ENCODE measurements around the gene RHOD. TPM values are rescaled to one million over a fixed set of nuclear protein-coding genes. Genes with fewer than 3 reads are reported as not detected.

Gene RHOD
- total RNA-seq, 1 experiment from 2014 or later, result 13.1 TPM

DNA sequence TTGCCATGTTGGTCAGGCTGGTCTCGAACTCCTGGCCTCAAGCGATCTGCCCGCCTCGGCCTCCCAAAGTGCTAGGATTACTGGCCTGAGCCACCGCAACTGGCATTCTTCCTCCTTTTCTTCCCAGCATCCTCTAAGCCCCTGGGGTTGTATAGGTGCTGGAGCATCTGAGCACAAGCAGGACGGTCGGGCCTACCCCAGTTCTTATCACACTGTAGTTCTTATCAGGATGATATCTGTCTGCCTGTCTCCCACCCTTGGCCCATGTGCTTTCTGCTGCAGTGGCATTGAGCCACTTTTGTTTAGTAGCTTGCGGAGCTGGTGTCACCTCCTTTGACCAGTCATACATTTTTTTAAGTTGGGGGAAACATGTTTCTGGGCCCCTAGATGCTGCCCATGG lies 1.9 kb downstream of the RHOD start:
- Mint-ChIP-seq H3K9me3 (no peaks in the 10 kb centered on the region), H3K27me3 (ENCODE audit: low read depth) (no peaks in the 10 kb centered on the region; the same call in 1 of the 2 replicates), H3K27ac (no peak overlapping the region), H3K36me3 (no peaks in the 10 kb centered on the region), H3K4me1 (peaks cover 23% of the 10 kb centered on the region), H3K4me3 (no peak overlapping the region)
- TF ChIP-seq CREM (CRISPR knock-in tag; IDR thresholded peaks at IDR 0.05) (no peak), CBFB (CRISPR knock-in tag; IDR thresholded peaks at IDR 0.05; ENCODE audit: low read depth) (no peak), KAT7 (CRISPR knock-in tag; IDR thresholded peaks at IDR 0.05; ENCODE audit: borderline replicate concordance) (no peak), NR3C1 (CRISPR knock-in tag; conservative IDR thresholded peaks at IDR 0.05; ENCODE audit: low read depth) (no peak), ZNF396 (CRISPR knock-in tag; IDR thresholded peaks at IDR 0.05; ENCODE audit: borderline replicate concordance) (no peak), ZNF121 (CRISPR knock-in tag; IDR thresholded peaks at IDR 0.05) (no peak), ZBTB21 (CRISPR knock-in tag; IDR thresholded peaks at IDR 0.05; ENCODE audit: borderline replicate concordance) (no peak)
- TF ChIP-seq, protein P1, sequence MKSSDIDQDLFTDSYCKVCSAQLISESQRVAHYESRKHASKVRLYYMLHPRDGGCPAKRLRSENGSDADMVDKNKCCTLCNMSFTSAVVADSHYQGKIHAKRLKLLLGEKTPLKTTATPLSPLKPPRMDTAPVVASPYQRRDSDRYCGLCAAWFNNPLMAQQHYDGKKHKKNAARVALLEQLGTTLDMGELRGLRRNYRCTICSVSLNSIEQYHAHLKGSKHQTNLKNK (CRISPR knock-in tag; IDR thresholded peaks at IDR 0.05), result no peak
- ChIA-PET POLR2A (no interaction called here), CTCF (no interaction called here)
- DNase-seq (ENCODE audit: low spot score) (no peak), ATAC-seq (no peak)

DNA sequence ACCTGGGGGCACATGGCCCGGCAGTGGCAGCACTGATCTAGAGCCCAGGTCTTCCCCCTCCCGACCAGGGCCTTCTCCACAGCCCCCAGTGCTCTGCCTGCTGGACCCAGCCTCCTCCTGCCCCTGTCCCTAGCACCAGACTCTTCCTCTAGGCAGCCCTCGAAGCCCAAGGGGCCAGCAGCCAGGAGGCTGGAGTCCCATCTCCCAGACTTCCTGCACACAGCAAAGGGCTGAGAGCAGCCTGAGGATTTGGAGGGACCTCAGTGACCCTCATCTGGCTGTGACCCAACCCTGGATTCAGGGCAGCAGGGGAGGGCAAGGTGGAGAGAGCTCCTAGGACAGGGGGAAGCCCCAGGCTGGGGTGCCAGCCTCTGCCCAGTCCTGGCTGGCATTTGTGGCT lies 3.0 kb downstream of the RHOD start:
- ChIA-PET POLR2A (no interaction called here), CTCF (no interaction called here)
- TF ChIP-seq CREB1 (CRISPR knock-in tag; IDR thresholded peaks at IDR 0.05), result no peak
- no peak for TF ChIP-seq FOXP1 (CRISPR knock-in tag; IDR thresholded peaks at IDR 0.05; ENCODE audit: borderline replicate concordance)
- TF ChIP-seq, protein P2, sequence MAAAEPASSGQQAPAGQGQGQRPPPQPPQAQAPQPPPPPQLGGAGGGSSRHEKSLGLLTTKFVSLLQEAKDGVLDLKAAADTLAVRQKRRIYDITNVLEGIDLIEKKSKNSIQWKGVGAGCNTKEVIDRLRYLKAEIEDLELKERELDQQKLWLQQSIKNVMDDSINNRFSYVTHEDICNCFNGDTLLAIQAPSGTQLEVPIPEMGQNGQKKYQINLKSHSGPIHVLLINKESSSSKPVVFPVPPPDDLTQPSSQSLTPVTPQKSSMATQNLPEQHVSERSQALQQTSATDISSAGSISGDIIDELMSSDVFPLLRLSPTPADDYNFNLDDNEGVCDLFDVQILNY (CRISPR knock-in tag; IDR thresholded peaks at IDR 0.05), result no peak
- TF ChIP-seq GTF2I (CRISPR knock-in tag; conservative IDR thresholded peaks at IDR 0.05), result no peak
- TF ChIP-seq OVOL2 (CRISPR knock-in tag; IDR thresholded peaks at IDR 0.05; ENCODE audit: borderline replicate concordance), result no peak
- TF ChIP-seq TEAD1 (CRISPR knock-in tag; IDR thresholded peaks at IDR 0.05), result no peak
- no peak for TF ChIP-seq FOXJ3 (CRISPR knock-in tag; IDR thresholded peaks at IDR 0.05; ENCODE audit: borderline replicate concordance)
- TF ChIP-seq NR3C1 (CRISPR knock-in tag; conservative IDR thresholded peaks at IDR 0.05; ENCODE audit: low read depth), result no peak
- TF ChIP-seq, protein P3, sequence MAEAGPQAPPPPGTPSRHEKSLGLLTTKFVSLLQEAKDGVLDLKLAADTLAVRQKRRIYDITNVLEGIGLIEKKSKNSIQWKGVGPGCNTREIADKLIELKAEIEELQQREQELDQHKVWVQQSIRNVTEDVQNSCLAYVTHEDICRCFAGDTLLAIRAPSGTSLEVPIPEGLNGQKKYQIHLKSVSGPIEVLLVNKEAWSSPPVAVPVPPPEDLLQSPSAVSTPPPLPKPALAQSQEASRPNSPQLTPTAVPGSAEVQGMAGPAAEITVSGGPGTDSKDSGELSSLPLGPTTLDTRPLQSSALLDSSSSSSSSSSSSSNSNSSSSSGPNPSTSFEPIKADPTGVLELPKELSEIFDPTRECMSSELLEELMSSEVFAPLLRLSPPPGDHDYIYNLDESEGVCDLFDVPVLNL (CRISPR knock-in tag; IDR thresholded peaks at IDR 0.05; ENCODE audit: borderline replicate concordance, low read depth), result no peak
- no peak for TF ChIP-seq JUN (CRISPR knock-in tag; IDR thresholded peaks at IDR 0.05)
- no peak for TF ChIP-seq MXD4 (CRISPR knock-in tag; IDR thresholded peaks at IDR 0.05; ENCODE audit: borderline replicate concordance)
- TF ChIP-seq, protein P1 (CRISPR knock-in tag; IDR thresholded peaks at IDR 0.05), result no peak
- no peak for TF ChIP-seq KAT7 (CRISPR knock-in tag; IDR thresholded peaks at IDR 0.05; ENCODE audit: borderline replicate concordance)
- no peak for TF ChIP-seq ZNF121 (CRISPR knock-in tag; IDR thresholded peaks at IDR 0.05)
- TF ChIP-seq, protein P4, sequence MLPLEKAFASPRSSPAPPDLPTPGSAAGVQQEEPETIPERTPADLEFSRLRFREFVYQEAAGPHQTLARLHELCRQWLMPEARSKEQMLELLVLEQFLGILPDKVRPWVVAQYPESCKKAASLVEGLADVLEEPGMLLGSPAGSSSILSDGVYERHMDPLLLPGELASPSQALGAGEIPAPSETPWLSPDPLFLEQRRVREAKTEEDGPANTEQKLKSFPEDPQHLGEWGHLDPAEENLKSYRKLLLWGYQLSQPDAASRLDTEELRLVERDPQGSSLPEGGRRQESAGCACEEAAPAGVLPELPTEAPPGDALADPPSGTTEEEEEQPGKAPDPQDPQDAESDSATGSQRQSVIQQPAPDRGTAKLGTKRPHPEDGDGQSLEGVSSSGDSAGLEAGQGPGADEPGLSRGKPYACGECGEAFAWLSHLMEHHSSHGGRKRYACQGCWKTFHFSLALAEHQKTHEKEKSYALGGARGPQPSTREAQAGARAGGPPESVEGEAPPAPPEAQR (CRISPR knock-in tag; IDR thresholded peaks at IDR 0.05), result no peak
- TF ChIP-seq EMX1 (CRISPR knock-in tag; IDR thresholded peaks at IDR 0.05), result no peak
- no peak for TF ChIP-seq NR1H2 (CRISPR knock-in tag; IDR thresholded peaks at IDR 0.05)
- no peak for TF ChIP-seq ZNF263 (CRISPR knock-in tag; IDR thresholded peaks at IDR 0.05; ENCODE audit: low read depth)
- TF ChIP-seq TP53 (CRISPR knock-in tag; IDR thresholded peaks at IDR 0.05), result no peak
- Mint-ChIP-seq H3K4me1 (peaks cover 16% of the 10 kb centered on the region), H3K27ac (no peak overlapping the region), H3K4me3 (no peak overlapping the region), H3K36me3 (no peaks in the 10 kb centered on the region), H3K9me3 (no peaks in the 10 kb centered on the region), H3K27me3 (ENCODE audit: low read depth) (no peaks in the 10 kb centered on the region; the same call in 1 of the 2 replicates)
- ATAC-seq (no peak), DNase-seq (ENCODE audit: low spot score) (no peak)

All from WTC11 (cell line).